CD1c-positive myeloid dendritic cell (primary cell): ENCODE data around the gene S100Z.
A peak's percentile ranks its signal among the peaks of the same experiment; 100 is the strongest.
"Not testable (repeated sequence)": the region's sequence is repeated elsewhere in the genome, so short reads cannot be mapped to it uniquely, and the experiment has no call there.

ENCODE experiments used
- DNase-seq: peaks from one replicate; pipeline ENCODE4 v3.0.0-alpha.2; 2016; ENCODE audit errors: extremely low spot score

S100Z gene

DNA sequence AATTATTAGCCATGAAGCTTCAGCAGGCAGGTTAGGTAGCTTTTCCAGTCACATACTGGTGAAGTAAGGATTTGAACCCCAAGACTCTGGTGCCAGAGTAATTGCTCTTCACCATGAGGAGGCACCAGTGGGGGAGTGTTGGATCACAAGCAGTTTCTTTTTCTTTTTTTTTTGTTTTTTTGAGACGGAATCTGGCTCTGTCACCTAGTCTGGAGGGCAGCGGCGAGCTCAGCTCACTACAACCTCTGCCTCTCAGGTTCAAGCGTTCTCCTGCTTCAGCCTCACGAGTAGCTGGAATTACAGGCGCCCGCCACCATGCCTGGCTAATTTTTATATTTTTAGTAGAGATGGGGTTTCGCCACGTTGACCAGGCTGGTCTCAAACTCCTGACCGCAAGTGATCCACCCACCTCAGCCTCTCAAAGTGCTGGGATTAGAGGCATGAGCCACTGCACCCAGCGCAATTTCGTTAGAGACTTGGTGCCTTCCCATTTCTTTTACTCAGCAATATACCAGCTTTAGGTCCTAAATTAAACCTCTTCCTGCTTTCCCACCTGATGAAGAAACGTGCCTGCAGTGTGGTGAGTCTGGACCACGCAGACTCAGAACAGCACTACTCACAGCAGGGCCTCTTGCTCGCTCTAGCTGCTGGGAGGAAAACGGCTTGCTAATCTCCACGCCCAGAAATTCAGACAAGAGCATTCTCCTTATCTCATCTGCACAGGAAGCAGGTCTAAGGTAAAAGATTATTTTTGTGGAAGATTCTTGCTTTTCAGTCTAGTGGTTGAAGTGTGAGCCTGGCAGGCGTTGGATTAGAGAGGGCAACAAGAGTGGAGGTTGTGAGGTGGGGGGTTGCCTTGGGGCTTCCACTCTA, at the start of gene S100Z:
Gene S100Z (plus strand): TSS at position 596 of the 873 bp plus-strand sequence. CDS start 25,346 bp downstream, outside the sequence.
- peak; percentile 39 for DNase-seq

DNA sequence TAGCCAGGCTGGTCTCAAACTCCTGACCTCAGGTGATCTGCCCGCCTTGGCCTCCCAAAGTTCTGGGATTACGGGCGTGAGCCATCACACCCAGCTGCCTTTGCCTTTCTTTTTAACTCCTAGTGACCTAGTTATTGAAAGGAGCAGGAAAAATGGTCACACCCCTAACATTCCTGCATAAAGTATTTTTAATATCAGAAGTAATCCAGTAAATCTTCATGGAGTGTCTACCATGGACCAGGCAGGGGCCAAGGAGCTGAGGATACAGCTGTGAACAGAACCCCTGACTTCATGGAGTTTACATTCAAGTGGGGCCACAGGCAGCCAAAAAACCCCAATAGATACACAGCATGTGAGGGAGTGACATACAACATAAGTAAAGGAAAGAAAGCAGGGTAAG, 49.2 kb upstream of the S100Z start:
- DNase-seq: no peak

- DNase-seq: no peak
Observed at GRCh38 chr5:76801159-76801802, 48.5 kb upstream of the S100Z start.

- no peak for DNase-seq
Observed at GRCh38 chr5:76801803-76802195, 48.0 kb upstream of the S100Z start.

GRCh38 chr5:76804266-76804665, 45.5 kb upstream of the S100Z start:
- no peak for DNase-seq

DNA sequence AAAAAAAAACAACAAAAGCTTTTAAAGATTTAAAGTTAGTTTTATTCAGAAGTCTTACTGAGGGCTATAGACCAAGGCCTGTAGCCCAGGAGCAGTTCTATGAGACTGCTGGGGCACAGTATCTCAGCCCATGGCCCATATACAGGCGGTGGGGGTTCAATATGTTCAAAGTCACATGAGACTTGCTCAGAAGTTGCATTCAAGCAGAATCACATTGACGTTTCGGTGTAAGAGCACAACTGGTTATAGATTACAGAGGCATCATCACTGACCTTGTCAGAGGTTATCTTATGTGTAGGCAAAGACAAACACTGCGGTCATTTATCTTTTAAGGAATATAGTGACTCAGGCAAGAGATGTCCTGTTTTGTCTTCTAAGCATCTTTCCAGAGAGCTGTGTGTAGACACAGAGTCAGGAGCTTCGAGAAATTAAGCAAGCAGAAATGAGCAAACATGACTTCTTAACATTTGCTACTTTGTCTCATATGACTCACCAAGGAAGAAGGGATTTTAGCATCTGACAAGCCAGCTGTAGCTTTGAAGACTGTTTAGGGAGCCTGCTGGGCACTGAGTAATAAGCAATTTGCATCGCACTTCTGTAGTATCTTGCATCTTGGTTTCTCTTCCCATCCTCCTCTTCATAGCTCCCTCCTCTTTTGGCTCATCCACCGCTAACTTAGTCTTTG, 43.9 kb upstream of the S100Z start:
- no peak for DNase-seq

DNA sequence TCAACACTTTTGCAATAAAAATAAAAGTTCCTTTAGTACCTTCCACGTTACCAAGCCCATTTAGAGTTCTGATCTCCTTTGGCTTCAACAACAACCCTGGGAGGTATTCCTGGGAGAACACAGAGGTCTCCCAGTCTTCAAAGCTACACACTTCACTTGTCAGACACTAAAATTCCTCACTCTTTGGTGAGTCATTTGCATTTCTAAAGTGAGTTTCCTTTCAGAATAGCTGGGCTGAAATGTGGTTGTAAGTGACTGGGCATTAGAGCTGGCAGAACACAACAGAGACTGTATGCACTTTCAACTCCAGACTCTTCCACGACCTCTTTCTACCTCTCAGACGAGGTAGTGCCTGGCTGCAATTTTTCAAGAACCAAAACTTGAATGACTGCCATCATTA, 42.5 kb upstream of the S100Z start:
- DNase-seq: no peak

- no peak for DNase-seq
Observed at GRCh38 chr5:76808141-76808691, 41.6 kb upstream of the S100Z start.

DNA sequence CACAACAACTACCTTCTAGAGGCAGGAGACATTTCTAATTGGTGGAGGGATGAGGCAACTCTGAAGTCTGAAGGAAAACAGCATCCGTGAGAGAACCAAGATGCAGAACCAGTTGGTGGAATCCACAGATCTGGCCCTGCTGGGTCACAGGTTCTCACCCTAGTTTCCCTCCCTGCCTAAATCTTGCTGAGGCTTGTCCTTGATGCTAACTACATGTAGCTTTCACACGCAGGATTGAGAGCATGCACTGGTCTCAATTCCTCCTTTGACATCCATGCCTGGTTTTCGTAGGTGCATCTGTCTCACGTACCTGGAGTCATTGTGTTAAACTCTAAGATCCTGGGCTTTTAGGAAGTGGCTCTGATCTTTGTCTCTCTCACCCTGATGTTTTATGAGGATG, 40.7 kb upstream of the S100Z start:
- no peak for DNase-seq

GRCh38 chr5:76810236-76810635, 39.6 kb upstream of the S100Z start:
- DNase-seq: no peak

DNA sequence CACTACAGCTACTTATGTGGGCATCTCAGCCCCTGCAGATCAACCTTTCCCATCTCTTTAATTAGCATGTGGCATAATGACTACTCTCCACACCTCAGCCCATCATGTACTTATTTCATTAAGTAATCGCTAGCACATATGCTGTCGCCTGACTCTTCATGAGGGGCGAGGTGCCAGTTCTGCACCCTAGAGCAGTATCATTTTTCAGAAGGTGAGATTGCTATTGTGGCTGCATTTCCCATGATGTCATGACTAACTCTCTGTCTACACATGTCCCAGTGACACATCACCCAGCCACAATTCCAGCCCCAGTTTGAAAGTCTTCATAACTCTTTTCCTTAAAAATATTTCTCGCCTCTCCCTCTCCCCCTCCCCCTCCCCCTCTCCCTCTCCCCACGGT, 38.6 kb upstream of the S100Z start:
- DNase-seq: no peak

DNA sequence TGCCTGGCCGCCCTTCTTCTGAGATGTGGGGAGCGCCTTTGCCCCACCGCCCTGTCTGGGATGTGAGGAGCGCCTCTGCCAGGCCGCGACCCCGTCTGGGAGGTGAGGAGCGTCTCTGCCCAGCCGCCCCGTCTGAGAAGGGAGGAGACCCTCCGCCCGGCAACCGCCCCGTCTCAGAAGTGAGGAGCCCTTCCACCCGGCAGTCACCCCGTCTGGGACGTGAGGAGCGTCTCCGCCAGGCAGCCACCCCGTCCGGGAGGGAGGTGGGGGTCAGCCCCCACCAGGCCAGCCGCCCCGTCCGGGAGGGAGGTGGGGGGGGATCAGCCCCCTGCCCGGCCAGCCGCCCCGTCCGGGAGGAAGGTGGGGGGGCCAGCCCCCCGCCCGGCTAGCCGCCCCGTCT, 37.6 kb upstream of the S100Z start:
- not testable (repeated sequence) for DNase-seq

DNA sequence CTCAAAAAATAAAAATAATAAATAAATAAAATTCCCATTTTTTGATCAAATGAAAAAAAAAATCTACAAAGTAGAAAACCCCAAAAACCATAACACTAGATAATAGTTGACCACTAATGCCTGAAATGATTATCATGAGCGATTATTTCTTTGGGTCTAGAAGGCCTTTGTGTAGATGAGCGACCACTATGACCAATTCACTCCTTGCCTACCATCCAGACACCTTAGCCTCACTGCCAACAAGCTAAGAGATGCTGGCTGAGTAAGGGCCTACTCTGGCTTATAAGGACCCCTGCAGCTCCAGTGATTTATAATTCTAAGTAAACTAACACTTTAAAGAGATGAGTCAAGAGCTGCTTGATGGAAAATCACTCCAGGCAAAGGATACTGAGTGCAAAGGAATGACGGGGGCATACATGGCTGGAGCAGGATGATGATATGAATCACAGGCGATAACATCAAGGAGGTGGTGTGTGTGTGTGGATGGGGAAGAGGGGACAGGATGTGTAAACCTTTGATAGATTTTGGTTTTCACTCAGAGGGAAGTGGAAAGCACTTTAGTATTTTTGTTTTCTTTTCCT, 35.7 kb upstream of the S100Z start:
- DNase-seq: no peak

- DNase-seq: no peak
Observed at GRCh38 chr5:76816110-76816831, 33.5 kb upstream of the S100Z start.

DNA sequence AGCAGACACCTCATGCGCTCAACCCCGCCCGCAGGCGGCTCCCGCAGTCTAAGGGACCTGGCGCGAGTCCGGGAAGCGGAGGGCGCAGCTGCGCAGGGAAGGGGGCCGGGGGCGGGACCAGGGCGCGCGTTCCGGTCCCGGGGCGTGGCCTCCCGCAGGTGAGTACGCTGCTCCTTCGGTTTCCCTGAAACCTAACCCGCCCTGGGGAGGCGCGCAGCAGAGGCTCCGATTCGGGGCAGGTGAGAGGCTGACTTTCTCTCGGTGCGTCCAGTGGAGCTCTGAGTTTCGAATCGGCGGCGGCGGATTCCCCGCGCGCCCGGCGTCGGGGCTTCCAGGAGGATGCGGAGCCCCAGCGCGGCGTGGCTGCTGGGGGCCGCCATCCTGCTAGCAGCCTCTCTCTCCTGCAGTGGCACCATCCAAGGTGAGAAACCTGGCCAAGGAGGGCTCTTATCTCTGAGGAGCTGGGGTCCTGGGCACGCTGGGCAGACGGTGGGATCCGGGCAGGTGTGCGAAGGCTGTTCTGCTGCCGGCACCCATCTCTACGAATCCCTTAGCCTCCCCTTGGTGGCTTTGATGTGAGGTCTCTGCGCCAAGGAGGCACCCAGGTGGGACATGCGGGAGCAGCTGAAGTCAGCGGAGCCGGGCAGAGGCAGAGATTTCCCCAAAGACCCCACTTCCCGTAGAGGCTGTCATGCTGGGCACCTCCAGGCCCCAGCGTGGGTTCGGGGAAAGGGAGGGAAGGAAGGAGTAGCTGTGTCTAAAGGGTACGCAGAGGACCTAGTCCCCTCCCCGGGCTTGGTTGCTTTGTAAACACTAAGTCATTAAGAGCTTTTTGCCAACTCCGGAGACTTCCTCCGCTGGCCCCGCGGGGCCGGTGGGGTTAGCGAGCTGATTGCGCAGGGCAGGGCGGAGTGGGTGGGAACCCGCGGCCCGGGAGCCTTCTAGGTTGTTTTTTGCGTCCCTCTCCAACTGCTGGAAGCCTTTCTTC, 30.7 kb upstream of the S100Z start, which contains the start of gene F2RL1:
Gene F2RL1 (plus strand): TSS at position 187 of the 988 bp plus-strand sequence. CDS start 153 bp downstream, at position 340.
- peak; percentile 51 for DNase-seq

GRCh38 chr5:76819851-76820525, 29.8 kb upstream of the S100Z start:
- DNase-seq: no peak

DNA sequence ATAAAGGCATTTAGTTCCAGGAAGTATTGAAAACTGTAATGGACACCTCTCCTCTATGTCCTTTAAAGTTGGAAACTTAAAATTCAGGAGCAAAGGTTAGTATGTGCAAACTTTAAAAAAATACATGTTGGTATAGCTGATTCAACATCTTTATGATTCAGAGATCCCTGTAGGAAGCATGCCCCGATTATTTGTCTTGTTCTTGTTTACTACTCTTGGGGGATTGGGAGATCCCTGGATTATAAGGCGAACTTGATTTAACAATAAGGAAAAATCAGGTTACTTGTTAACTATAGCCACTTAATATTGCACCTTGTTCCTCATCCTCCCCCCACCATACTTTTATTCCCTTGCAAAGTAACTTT, 29.3 kb upstream of the S100Z start:
- no peak for DNase-seq

GRCh38 chr5:76821136-76821535, 28.7 kb upstream of the S100Z start:
- no peak for DNase-seq

DNA sequence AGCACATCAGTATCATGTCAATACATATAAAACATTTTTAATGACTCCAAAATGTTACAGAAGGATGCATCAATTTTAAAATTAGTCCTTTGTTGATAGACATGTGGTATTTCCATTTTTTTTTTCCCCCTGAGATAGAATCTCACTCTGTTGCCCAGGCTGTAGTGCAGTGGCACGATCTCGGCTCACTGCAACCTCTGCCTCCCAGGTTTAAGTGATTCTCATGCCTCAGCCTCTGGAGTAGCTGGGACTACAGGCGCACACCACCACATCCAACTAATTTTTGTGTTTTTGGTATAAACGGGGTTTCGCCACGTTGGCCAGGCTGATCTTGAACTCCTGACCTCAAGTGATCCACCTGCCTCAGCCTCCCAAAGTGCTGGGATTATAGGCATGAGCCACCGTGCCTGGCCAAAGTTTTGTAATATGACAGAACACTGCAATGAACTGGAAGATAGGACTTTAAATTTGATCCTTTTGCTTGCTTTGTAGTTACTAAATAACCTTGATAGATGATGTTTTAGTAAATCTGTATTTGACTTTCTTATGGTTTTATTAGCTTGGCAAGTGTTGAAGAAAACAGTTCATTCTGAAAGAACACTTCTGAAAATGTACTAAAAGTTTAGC, 27.6 kb upstream of the S100Z start:
- DNase-seq: not testable (repeated sequence)
